DMS153 treated with DMSO at 0.1 percent for 48 hours (cell line): ENCODE results near the gene KDM5C.
"Not testable (repeated sequence)": the region's sequence is repeated elsewhere in the genome, so short reads cannot be mapped to it uniquely, and the experiment has no call there.

Experiments used
- DNase-seq: peaks from one replicate; lab custom pipeline; 2025; ENCODE audit not compliant: unreplicated experiment; lab: John Stamatoyannopoulos, UW

KDM5C gene

DNA sequence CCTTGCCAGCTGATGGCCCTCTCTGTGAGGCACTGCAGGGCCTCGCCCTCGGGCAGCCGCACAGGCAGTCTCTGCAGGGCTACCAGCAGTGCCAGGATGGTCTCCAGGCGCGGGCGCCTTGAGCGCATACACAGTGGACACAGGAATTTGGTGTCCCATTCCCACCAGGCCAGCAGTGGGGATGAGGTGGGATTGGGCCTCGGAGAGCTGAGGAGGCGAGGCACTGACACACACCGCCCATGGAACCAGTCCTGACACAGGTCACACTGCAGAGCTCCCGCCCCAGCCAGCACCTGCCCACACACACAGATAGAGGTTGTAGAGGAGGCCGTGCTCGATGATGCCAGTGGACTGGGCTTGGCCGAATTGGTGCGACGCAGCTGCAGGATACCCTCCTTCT lies 30.7 kb downstream of the KDM5C start:
- DNase-seq: no peak

DNA sequence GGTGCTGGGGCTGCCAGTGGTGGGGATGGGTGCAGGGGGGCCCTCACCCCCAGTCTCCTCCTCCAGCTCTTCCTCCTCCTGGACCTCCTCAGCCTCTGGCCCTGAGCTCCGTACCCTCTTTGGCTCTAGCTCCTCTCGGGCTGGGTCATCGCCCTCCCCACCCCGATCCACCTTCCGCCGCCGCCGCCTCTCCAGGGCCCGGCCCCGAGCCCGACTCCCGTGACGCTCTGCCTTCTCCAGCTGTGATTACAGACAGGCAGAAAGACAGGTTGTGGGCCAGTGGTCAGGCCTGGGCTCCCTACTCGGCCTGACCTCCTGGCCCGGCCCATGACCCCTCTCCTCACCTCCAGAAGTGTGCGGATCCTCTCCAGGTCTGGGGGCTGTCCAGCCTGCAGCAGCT lies 31.9 kb downstream of the KDM5C start:
- DNase-seq: no peak

DNA sequence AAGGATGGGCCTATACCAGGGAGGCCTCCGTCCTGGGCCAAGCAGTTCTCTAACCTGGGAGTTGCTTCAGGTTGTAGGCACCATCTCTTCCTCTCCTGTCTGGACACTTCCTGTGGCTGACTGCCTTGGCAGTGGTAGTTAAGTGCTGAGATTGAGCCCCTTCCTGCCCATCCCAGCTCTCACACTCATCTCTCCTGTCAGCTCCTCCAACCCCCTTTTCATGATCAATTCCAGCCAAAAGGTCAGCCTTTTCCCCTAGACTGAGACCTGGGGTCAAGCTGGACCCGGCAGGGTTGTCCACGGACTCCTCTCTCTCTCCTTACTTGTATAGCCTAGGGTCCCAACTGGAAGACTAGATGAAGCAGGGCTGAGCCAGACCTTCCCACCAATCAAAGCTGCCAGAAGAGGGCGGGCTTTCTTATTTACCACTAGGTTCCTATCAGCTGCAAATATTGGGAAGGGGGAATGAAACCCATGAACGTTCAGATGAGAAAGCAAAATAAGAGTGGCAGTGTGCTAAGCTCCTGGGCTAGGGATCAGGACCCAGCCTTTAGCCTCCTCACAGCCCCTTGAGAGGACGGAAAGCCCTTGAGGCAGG lies 34.5 kb downstream of the KDM5C start:
- DNase-seq: no peak

DNA sequence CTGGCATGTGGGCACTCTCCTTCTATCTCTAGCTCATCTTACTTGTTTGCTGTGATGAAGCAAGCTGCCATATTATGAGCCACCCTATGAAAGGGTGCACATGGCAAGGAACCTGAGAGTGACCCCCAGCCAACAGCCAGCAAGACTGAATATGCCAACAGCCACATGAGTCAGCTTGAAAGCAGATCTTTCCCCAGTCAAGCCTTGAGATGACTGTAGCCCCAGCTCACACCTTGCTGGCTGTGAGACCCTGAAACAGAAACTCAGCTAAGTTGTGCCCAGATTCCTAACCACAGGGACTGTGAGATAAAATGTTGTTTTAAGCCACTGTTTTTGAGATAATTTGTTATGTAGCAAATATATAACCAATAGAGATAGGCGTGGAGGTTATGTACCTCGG lies 36.2 kb downstream of the KDM5C start:
- DNase-seq: no peak

DNA sequence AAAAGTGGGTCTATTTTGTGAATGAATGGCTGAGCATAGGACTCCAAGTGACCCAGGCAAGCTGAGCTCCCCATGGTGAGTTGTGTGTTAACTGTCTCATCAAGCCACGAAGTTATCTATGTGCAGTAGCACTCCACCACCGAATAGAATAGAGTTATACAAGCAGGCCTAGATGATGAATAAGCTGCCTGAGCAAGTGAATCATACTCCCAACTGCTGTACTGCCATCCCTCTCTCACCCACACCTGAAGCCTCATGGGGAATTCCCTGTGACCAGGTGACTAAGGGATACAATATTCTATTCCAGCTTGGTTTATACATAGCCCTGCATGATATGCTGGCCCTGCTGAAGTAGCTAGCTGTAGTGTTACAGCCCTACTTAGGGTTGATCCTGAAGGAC lies 38.7 kb downstream of the KDM5C start:
- no peak for DNase-seq

DNA sequence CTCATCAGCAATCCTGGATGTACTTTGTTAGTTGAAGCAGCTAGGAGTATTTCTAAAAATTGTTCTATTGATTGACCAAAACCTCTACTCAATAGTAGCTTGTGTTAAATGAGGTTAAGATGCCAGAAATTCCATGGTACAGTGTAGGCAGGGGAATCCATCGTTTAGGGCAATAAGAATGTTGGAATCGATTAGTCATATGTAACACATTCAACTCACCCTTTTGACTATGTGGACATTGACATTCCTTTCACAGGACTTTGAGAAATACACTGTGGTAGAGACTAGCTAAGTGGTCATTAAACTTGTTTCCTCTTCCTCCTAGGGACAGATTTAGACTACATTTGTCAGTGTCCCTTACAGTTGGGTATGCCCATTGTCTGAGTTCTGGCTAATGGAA lies 40.2 kb downstream of the KDM5C start:
- DNase-seq: no peak

DNA sequence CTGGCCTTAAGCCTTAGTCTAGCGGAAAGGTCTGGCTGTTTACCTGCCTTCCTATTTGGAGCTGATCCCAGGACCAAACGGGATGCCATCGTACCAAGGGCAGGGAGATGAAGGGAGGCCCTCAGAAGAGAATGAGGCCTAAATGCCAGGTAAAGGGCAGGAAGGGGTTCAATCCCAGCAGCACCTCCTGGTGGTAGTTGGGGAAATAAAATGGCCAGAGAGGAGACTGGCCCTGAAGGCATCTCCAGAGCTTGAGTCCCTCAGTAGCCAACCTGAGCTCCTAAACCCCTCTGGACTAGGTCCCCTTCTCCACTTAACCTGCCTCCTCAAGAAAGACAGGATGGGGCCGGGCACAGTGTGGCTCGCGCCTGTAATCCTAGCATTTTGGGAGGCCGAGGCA lies 53.7 kb downstream of the KDM5C start:
- no peak for DNase-seq

DNA sequence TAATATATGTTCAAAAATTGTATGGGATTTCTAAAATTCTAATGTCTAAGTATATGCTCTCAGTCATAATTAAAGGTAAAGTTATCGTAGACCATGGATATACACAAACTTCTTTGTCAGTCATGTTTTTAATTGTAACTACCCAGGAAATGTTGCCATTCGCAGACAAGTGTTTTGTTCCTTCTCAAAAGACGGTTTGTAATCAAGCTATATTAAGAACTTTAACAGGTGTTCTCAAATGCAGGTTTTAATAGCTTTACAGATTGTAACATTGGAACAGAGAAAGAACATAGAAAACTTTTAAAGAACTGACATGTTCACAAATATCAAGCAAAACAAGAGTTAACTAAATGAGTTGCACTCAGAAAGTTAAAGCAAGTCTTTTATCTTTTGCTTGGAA lies 58.9 kb downstream of the KDM5C start:
- no peak for DNase-seq

DNA sequence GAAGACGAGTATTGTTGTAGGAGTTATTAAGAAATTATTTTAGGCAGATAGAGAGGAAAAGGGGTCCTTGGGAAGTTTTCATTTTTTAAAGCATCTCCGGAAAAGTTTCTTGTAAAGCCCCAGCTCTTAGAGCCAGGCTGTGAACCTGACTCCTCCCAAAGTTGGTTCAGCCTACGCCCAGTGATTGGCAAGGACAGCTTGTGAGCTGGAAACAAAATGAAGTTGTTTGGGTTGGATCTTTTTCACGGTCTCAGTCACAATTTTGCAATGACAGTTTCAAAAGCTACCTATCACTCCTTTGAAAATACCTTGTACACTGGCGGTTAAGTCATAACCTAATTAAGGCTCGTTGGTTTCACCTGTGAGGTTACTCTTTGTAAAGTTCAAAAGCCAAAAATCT lies 60.4 kb downstream of the KDM5C start:
- not testable (repeated sequence) for DNase-seq

DNA sequence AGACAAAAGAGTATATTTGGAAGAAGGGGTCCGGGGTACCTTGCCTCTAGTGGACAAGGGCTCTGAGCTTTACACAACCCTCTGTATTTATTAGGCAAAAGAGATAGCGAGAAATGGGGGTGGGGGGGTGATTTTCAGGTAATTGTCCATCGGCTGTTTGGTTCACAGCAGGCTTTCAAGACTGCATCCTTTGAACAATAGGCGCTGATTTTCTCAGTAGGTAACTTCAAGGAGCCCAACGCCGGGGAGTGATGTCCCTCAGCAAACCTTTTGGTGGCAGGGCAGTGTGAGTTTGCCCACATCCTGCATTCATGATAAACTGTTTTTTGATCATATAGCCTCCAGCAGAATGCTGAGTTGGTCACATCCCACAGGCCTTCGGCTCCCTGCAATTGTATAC lies 61.6 kb downstream of the KDM5C start:
- no peak for DNase-seq

DNA sequence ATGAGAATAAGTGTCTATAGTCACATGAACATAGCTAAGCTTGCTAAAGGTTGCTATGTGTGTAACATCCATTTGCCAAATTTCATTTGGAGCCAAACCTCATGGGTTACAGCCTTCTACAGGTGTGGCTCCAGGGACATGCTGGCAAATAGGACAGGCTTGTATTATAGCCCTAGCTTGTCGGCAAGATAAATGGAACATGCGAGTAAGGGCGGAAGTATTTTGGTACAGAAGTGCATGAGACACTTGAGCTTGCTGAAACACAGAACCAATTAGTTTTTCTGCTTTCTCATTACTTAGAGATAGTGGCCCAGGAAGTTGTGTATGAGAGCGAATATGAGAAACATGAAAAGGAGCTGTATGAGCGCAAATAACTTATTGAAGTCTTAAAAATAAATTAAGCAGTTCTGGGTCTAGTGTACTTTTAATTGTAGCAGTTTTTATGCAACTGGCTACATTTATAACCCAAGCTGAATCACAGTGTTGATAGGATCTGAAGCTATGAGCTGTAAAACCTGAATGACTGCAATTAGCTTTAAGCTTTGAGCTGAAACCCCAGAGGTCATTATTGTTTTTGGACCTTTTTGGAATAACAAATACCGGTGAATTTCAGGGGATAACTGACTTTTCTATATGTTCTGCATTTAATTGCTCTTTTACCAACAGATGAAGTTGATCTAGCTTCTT lies 64.6 kb downstream of the KDM5C start:
- no peak for DNase-seq

DNA sequence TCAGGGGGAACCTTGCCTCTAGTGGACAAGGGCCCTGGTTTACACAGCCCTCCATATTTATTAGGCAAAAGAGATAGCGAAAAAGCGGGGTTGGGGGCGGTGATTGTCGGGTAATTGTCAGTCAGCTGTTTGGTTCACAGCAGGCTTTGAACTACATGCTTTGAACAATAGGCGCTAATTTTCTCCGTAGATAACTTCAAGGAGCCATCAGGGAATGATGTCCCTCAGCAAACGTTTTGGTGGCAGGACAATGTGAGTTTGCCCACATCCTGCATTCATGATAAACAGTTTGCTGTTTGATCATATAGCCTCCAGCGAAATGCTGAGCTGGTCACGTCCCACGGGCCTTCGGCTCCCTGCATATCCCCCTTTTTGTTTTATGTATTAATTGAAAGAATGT lies 65.8 kb downstream of the KDM5C start:
- no peak for DNase-seq

DNA sequence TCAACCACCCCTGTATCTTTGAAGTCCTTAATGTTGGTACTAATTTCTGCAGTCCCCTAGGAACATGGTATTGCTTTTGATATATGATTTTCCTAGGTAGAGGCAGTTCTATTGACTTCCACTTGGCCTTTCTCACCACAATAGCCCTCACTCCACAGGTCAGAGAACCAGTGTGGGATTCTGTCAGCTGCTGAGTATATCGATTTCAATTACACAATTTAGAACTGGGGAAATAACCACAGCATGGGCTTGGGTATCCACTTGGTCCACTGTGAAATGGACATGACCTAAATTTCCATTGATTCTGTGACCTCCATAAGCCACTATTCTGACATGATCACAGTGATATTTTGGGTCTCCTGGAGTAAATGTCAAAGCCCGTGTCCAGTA lies 68.8 kb downstream of the KDM5C start:
- no peak for DNase-seq

DNA sequence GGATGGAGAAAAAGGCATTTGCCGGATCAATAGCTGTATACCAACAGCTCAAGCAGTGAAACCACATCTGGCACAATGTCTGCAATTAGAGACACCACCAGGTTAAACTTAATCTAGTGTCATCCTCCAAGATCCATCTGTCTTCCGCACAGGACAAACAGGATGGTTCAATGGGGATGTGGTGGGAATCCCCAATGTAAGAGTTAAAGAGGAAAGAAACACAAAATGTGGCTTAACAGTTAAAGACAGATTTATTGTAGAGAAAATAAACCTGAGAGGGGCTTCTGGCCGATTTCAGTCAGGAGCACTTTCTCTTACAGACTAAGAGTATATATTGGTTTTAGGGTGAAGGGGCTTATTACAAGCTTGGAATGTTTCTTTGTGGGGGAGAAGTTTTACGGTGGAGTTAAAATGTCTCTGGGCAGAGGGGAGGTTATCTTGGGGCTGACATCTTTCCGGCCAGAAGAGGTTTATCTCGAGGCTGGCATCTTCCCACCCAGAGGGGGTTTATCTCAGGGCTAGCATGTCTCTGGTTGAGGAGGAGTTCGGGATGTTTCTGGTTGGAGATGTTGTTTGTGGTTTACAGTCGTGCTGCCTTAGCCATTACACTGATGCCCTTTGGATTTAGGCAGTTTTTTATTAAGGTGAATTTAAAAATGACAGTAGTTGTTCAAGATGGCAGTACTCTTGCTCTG lies 69.3 kb downstream of the KDM5C start:
- DNase-seq: no peak

DNA sequence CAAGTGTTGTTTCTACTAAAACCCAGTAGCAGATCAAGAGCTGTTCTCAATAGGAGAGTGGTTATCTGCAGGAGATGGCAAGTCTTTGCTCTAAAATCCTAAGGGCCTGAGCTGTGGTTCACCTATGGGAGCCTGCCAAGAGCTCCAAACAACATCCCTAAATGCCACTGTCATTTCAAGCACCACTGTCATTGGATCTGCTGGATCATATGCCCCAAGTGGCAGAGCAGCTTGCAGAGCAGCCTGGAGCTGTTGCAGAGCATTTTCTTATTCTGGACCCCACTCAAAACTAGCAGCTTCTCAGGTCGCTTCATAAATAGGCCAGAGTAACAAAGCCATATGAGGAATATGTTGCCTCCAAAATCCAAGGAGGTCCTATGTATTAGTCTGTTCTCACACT lies 71.4 kb downstream of the KDM5C start:
- no peak for DNase-seq
